Measurements from ENCODE around the gene HUS1.

GRCh38 chr7:47944536-47945260 is 34.7 kb downstream of the HUS1 start:
- TF ChIP-seq CTCF (IDR thresholded peaks at IDR 0.05), result no peak
- TF ChIP-seq POLR2AphosphoS5 (IDR thresholded peaks at IDR 0.05), result no peak
- no peak for TF ChIP-seq POLR2A (IDR thresholded peaks at IDR 0.05)

Measured in transverse colon (tissue), 4 donors.